GM23338 (cell line): ENCODE data around the gene FGF11. TPM values are rescaled to one million over a fixed set of nuclear protein-coding genes. Genes with fewer than 3 reads are reported as not detected.

Source experiments
- ATAC-seq: fragments of 200-7000 bp; cut with Tn5 transposase; 3 replicates; pipeline ENCODE4 v1.9.1; 2020
- DNase-seq: peaks from one replicate; pipeline ENCODE4 v3.0.0-alpha.2; 2015; ENCODE audit warnings: low spot score
- H2AFZ ChIP-seq: fragments of 200-600 bp; sonication (generic); 2 replicates; pipeline ENCODE4 v1.8.0; 2016; ENCODE audit warnings: antibody characterized with exemption, mild to moderate bottlenecking, moderate library complexity
- H3F3A ChIP-seq: fragments of 200-600 bp; sonication (generic); replicated peaks from 2 replicates; pipeline ENCODE4 v1.8.0; 2017; ENCODE audit warnings: antibody characterized with exemption, mixed run types, low read depth
- H3K27ac ChIP-seq: fragments of 200-600 bp; sonication (generic); 2 replicates; pipeline ENCODE4 v1.6.1; 2016; ENCODE audit warnings: low read depth
- H3K27me3 ChIP-seq: fragments of 200-600 bp; sonication (generic); 2 replicates; pipeline ENCODE4 v1.8.0; 2016; ENCODE audit warnings: mild to moderate bottlenecking, mixed run types, moderate library complexity; ENCODE audit not compliant: insufficient read depth
- H3K36me3 ChIP-seq: fragments of 200-600 bp; sonication (generic); 2 replicates; pipeline ENCODE4 v1.8.0; 2016; ENCODE audit warnings: mild to moderate bottlenecking; ENCODE audit not compliant: insufficient read depth
- H3K4me1 ChIP-seq: fragments of 200-600 bp; sonication (generic); 2 replicates; pipeline ENCODE4 v1.8.0; 2016; ENCODE audit warnings: mild to moderate bottlenecking, moderate library complexity; ENCODE audit not compliant: insufficient read depth
- H3K4me2 ChIP-seq: fragments of 200-600 bp; sonication (generic); 2 replicates; pipeline ENCODE4 v1.7.1; 2017; ENCODE audit warnings: mixed run types
- H3K4me3 ChIP-seq: fragments of 200-600 bp; sonication (generic); 2 replicates; pipeline ENCODE4 v1.6.1; 2016; ENCODE audit warnings: mixed run types
- H3K79me2 ChIP-seq: fragments of 200-600 bp; sonication (generic); replicated peaks from 2 replicates; pipeline ENCODE4 v1.8.0; 2017; ENCODE audit warnings: mild to moderate bottlenecking; ENCODE audit not compliant: insufficient read depth
- H3K9me2 ChIP-seq: fragments of 200-600 bp; sonication (generic); 2 replicates; pipeline ENCODE4 v1.8.0; 2017; ENCODE audit not compliant: insufficient read depth
- H4K20me1 ChIP-seq: fragments of 200-600 bp; sonication (generic); replicated peaks from 2 replicates; pipeline ENCODE4 v1.8.0; 2017; ENCODE audit warnings: mild to moderate bottlenecking; ENCODE audit not compliant: insufficient read depth
- H3K27ac Mint-ChIP-seq: 2 replicates; pipeline ENCODE4 v1.8.0; 2020; ENCODE audit warnings: inconsistent platforms, mild to moderate bottlenecking, moderate library complexity, mixed read lengths
- H3K27me3 Mint-ChIP-seq: 3 replicates; pipeline ENCODE4 v1.8.0; 2022; ENCODE audit warnings: low read depth, mild to moderate bottlenecking, moderate library complexity, mixed read lengths, inconsistent platforms; ENCODE audit not compliant: insufficient read depth, poor library complexity
- H3K36me3 Mint-ChIP-seq: 3 replicates; pipeline ENCODE4 v1.8.0; 2021; ENCODE audit warnings: low read depth, mild to moderate bottlenecking, inconsistent platforms, moderate library complexity, mixed read lengths
- H3K4me1 Mint-ChIP-seq: 3 replicates; pipeline ENCODE4 v1.8.0; 2020; ENCODE audit warnings: mild to moderate bottlenecking, inconsistent platforms, mixed read lengths
- H3K4me3 Mint-ChIP-seq: 3 replicates; pipeline ENCODE4 v1.8.0; 2021; ENCODE audit warnings: moderate library complexity, mild to moderate bottlenecking, inconsistent platforms, mixed read lengths
- H3K9me3 Mint-ChIP-seq: 3 replicates; pipeline ENCODE4 v1.8.0; 2020; ENCODE audit warnings: moderate library complexity, mild to moderate bottlenecking, inconsistent platforms, mixed read lengths
- EZH2 ChIP-seq: fragments of 200-600 bp; sonication (generic); IDR thresholded peaks from one replicate; pipeline ENCODE4 v1.8.0; 2017; ENCODE audit warnings: antibody characterized with exemption, mild to moderate bottlenecking, low read depth; ENCODE audit not compliant: unreplicated experiment
- JUNB ChIP-seq: IDR thresholded peaks from one replicate; pipeline ENCODE4 v1.6.1; 2016; ENCODE audit warnings: antibody characterized with exemption; ENCODE audit not compliant: unreplicated experiment
- NANOG ChIP-seq: IDR thresholded peaks from 2 replicates; pipeline ENCODE4 v1.6.1; 2016; ENCODE audit warnings: antibody characterized with exemption, borderline replicate concordance
- POLR2AphosphoS5 ChIP-seq: IDR thresholded peaks from 2 replicates; pipeline ENCODE4 v1.6.1; 2016; ENCODE audit warnings: antibody characterized with exemption, low read depth
- STAT1 ChIP-seq: IDR thresholded peaks from one replicate; pipeline ENCODE4 v1.6.1; 2016; ENCODE audit warnings: antibody characterized with exemption; ENCODE audit not compliant: unreplicated experiment
- ZNF114 ChIP-seq: fragments of 250-450 bp; sonication (Bioruptor Pico); IDR thresholded peaks from 2 replicates; pipeline ENCODE4 v1.5.0; 2020; ENCODE audit warnings: mild to moderate bottlenecking, moderate library complexity
- ZNF331 ChIP-seq: fragments of 250-450 bp; sonication (Bioruptor Pico); IDR thresholded peaks from 2 replicates; pipeline ENCODE4 v1.5.0; 2020; ENCODE audit warnings: low read depth, mild to moderate bottlenecking, moderate library complexity
- polyA plus RNA-seq: library from polyadenylated mRNA; unstranded; fragments of >200 nt; fragmentation: Nextera tagmentation; extraction: Ambion mirVana; gene quantifications from 2 replicates; pipeline ENCODE4 v1.2.1, GENCODE V29; 2016
- total RNA-seq: library from RNA; depleted of rRNA; stranded (reverse); fragments of >200 nt; shearing (Covaris generic); gene quantifications from 2 replicates; pipeline ENCODE4 v1.2.3, GENCODE V29; 2014
- TF ChIP-seq, protein P1 (sequence below): fragments of 250-450 bp; sonication (Bioruptor Pico); IDR thresholded peaks from 2 replicates; pipeline ENCODE4 v1.5.0; 2020; ENCODE audit warnings: mild to moderate bottlenecking, moderate library complexity
- TF ChIP-seq, protein P2 (sequence below): IDR thresholded peaks from 2 replicates; pipeline ENCODE4 v1.6.1; 2016; ENCODE audit warnings: antibody characterized with exemption
- TF ChIP-seq, protein P3 (sequence below), 2 experiments: fragments of 200-600 bp in 1 of 2; sonication (generic) in 1 of 2; conservative IDR thresholded peaks; 2 replicates each; pipeline versions ENCODE4 v1.5.1 to v1.6.1; 2016 to 2017; ENCODE audit warnings: antibody characterized with exemption in 2 of 2, low read depth in 2 of 2, mild to moderate bottlenecking in 2 of 2, moderate library complexity in 1 of 2

FGF11 gene
- total and polyA plus RNA-seq, 2 experiments from 2014 or later: 11.1 to 16.6 TPM

DNA sequence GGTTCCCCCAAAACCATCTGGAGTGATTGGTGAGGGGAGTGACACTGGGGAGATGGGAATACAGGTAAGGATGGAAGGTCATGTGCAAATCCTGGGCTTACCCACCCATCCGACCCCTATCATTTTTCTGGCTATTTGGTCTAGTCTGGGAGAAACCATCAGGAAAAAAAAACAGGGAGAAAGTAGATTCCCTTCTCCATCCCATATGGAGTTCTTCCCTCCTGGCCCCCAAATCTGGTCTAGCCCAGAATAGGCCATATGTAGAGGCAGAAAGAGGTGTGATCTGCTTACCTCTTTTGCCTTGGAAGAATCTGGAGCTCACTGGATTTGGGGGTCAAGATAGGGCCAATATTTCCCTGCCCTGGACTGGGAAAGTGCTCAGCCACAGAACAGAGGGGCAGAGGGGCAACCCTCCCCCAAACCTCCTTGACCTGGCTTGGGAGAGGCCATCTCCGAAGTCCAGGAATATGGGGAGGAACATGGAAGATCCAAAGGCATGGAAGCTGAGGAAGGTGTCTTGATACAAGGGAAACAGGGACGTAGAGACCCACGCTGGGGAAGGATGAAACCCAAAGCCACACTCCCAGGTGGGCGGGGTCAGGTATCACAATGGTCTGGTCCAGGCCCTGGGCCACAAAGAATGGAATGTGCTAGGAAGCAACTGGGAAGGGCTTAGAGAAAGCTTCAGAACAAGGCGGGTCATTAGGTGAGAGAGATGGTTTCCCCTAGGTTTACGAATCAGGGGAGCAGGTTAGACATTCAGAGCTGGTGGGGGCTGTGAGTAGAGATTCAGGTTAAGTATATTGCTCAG, 21.7 kb downstream of the FGF11 start (continued):
- no peak for TF ChIP-seq STAT1
- TF ChIP-seq, protein P1, sequence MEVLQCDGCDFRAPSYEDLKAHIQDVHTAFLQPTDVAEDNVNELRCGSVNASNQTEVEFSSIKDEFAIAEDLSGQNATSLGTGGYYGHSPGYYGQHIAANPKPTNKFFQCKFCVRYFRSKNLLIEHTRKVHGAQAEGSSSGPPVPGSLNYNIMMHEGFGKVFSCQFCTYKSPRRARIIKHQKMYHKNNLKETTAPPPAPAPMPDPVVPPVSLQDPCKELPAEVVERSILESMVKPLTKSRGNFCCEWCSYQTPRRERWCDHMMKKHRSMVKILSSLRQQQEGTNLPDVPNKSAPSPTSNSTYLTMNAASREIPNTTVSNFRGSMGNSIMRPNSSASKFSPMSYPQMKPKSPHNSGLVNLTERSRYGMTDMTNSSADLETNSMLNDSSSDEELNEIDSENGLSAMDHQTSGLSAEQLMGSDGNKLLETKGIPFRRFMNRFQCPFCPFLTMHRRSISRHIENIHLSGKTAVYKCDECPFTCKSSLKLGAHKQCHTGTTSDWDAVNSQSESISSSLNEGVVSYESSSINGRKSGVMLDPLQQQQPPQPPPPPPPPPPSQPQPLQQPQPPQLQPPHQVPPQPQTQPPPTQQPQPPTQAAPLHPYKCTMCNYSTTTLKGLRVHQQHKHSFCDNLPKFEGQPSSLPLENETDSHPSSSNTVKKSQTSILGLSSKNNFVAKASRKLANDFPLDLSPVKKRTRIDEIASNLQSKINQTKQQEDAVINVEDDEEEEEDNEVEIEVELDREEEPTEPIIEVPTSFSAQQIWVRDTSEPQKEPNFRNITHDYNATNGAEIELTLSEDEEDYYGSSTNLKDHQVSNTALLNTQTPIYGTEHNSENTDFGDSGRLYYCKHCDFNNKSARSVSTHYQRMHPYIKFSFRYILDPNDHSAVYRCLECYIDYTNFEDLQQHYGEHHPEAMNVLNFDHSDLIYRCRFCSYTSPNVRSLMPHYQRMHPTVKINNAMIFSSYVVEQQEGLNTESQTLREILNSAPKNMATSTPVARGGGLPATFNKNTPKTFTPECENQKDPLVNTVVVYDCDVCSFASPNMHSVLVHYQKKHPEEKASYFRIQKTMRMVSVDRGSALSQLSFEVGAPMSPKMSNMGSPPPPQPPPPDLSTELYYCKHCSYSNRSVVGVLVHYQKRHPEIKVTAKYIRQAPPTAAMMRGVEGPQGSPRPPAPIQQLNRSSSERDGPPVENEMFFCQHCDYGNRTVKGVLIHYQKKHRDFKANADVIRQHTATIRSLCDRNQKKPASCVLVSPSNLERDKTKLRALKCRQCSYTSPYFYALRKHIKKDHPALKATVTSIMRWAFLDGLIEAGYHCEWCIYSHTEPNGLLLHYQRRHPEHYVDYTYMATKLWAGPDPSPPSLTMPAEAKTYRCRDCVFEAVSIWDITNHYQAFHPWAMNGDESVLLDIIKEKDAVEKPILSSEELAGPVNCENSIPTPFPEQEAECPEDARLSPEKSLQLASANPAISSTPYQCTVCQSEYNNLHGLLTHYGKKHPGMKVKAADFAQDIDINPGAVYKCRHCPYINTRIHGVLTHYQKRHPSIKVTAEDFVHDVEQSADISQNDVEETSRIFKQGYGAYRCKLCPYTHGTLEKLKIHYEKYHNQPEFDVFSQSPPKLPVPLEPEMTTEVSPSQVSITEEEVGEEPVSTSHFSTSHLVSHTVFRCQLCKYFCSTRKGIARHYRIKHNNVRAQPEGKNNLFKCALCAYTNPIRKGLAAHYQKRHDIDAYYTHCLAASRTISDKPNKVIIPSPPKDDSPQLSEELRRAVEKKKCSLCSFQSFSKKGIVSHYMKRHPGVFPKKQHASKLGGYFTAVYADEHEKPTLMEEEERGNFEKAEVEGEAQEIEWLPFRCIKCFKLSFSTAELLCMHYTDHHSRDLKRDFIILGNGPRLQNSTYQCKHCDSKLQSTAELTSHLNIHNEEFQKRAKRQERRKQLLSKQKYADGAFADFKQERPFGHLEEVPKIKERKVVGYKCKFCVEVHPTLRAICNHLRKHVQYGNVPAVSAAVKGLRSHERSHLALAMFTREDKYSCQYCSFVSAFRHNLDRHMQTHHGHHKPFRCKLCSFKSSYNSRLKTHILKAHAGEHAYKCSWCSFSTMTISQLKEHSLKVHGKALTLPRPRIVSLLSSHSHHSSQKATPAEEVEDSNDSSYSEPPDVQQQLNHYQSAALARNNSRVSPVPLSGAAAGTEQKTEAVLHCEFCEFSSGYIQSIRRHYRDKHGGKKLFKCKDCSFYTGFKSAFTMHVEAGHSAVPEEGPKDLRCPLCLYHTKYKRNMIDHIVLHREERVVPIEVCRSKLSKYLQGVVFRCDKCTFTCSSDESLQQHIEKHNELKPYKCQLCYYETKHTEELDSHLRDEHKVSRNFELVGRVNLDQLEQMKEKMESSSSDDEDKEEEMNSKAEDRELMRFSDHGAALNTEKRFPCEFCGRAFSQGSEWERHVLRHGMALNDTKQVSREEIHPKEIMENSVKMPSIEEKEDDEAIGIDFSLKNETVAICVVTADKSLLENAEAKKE (CRISPR knock-in tag): no peak
- no peak for TF ChIP-seq ZNF331 (CRISPR knock-in tag)
- no peak for TF ChIP-seq EZH2
- no peak for TF ChIP-seq JUNB

DNA sequence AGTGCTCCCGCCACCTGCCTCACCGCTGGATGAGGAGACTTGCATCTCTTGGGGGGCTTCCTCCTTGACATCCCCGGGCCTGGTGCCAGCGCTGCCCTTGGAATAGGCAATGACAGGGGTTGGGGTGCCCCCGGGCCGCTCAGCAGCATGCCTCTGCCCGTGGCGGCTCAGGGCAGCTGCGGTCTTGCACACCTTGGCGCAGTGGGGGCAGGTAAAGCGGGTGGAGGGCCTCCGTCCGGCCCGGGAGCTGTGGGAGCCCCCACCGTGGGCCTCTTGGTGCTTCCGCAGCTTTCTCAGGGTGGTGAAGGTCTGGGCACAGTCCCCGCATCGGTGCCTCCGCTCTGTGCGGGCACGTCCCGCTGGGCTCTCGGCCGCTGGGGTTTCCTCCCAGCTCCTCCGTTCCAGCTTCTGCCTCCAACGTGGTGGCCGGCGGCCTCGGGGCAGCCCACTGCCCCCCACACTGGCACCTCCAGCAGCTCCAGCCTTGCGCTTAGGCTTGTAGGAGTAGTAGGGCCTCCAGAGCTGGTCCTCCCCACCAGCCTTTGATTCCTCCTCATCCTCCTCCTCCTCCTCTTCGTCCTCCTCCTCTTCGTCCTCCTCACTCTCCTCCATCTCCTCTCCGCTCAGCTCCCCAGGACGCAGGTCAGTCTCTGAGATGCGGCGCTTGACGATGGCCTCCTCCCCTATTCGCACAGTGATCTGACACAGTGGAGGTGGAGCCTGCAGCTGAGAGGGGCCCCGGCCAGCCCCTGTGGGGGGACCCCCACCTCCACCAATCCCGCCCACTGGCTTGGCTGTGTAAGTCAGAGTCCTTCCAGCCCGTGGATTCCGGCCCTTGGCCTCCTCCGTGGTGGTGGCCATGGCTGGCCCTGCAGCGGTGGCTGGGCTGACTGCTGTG, 23.4 kb downstream of the FGF11 start:
- Histone ChIP-seq H4K20me1 (no peaks in the 10 kb centered on the region), H3K27ac (no peak overlapping the region), H3K4me2 (no peak overlapping the region), H3K4me3 (no peak overlapping the region), H3K4me1 (peaks cover 15% of the 10 kb centered on the region; the same call in 1 of the 2 replicates), H3K36me3 (no peaks in the 10 kb centered on the region), H3F3A (0 out of 2 replicates have a peak, but pooled peaks cover 5% of the 10 kb centered on the region), H2AFZ (no peak overlapping the region), H3K9me2 (peaks cover 4% of the 10 kb centered on the region; the same call in 1 of the 2 replicates), H3K79me2 (no peaks in the 10 kb centered on the region), H3K27me3 (no peaks in the 10 kb centered on the region)
- Mint-ChIP-seq H3K27ac (no peak overlapping the region), H3K9me3 (no peaks in the 10 kb centered on the region), H3K27me3 (peaks cover 17% of the 10 kb centered on the region), H3K36me3 (peaks cover 11% of the 10 kb centered on the region), H3K4me3 (no peak overlapping the region), H3K4me1 (peaks cover 22% of the 10 kb centered on the region)
- ATAC-seq (no peak), DNase-seq (no peak)
- TF ChIP-seq ZNF114: no peak
- no peak for TF ChIP-seq POLR2AphosphoS5
- TF ChIP-seq, protein P2, sequence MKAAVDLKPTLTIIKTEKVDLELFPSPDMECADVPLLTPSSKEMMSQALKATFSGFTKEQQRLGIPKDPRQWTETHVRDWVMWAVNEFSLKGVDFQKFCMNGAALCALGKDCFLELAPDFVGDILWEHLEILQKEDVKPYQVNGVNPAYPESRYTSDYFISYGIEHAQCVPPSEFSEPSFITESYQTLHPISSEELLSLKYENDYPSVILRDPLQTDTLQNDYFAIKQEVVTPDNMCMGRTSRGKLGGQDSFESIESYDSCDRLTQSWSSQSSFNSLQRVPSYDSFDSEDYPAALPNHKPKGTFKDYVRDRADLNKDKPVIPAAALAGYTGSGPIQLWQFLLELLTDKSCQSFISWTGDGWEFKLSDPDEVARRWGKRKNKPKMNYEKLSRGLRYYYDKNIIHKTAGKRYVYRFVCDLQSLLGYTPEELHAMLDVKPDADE: no peak
- TF ChIP-seq STAT1: no peak
- TF ChIP-seq, protein P3, sequence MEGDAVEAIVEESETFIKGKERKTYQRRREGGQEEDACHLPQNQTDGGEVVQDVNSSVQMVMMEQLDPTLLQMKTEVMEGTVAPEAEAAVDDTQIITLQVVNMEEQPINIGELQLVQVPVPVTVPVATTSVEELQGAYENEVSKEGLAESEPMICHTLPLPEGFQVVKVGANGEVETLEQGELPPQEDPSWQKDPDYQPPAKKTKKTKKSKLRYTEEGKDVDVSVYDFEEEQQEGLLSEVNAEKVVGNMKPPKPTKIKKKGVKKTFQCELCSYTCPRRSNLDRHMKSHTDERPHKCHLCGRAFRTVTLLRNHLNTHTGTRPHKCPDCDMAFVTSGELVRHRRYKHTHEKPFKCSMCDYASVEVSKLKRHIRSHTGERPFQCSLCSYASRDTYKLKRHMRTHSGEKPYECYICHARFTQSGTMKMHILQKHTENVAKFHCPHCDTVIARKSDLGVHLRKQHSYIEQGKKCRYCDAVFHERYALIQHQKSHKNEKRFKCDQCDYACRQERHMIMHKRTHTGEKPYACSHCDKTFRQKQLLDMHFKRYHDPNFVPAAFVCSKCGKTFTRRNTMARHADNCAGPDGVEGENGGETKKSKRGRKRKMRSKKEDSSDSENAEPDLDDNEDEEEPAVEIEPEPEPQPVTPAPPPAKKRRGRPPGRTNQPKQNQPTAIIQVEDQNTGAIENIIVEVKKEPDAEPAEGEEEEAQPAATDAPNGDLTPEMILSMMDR (conservative IDR thresholded peaks at IDR 0.05; ENCODE audit: low read depth in 2 of 2): no peak
- TF ChIP-seq NANOG: no peak
